ENCODE results near the gene CCDC89. TPM values are rescaled to one million over a fixed set of nuclear protein-coding genes. Genes with fewer than 3 reads are reported as not detected.

CCDC89 gene
- total and polyA plus RNA-seq, 12 donors, result 0.22 to 0.83 (median 0.52) TPM

GRCh38 chr11:85666687-85667086 lies 19.3 kb downstream of the CCDC89 start:
- TF ChIP-seq, protein P1, sequence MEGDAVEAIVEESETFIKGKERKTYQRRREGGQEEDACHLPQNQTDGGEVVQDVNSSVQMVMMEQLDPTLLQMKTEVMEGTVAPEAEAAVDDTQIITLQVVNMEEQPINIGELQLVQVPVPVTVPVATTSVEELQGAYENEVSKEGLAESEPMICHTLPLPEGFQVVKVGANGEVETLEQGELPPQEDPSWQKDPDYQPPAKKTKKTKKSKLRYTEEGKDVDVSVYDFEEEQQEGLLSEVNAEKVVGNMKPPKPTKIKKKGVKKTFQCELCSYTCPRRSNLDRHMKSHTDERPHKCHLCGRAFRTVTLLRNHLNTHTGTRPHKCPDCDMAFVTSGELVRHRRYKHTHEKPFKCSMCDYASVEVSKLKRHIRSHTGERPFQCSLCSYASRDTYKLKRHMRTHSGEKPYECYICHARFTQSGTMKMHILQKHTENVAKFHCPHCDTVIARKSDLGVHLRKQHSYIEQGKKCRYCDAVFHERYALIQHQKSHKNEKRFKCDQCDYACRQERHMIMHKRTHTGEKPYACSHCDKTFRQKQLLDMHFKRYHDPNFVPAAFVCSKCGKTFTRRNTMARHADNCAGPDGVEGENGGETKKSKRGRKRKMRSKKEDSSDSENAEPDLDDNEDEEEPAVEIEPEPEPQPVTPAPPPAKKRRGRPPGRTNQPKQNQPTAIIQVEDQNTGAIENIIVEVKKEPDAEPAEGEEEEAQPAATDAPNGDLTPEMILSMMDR (IDR thresholded peaks at IDR 0.05), result no peak
- WGBS, 2 donors, result 95 to 98% methylated on average over 3 of the region's 3 CpGs
- no peaks in the 10 kb centered on the region for H3K27me3 ChIP-seq
- intact Hi-C loops (cut with DNase I), result loop anchor here in 1 of 10 donors (5.0 kb wide), 1 partner anchor 51 kb away; no protein-coding TSS in a partner anchor
- ATAC-seq (no peak), DNase-seq (no peak)
- peaks cover 4 to 26% (median 20%) of the 10 kb centered on the region in 9 donors for H3K4me1 ChIP-seq
- no peaks in the 10 kb centered on the region for H3K9me3 ChIP-seq
- no peak overlapping the region for H3K4me3 ChIP-seq
- H3K36me3 ChIP-seq, result peaks cover 0 to 15% (median 0%) of the 10 kb centered on the region in 9 donors
- H3K27ac ChIP-seq, result no peak overlapping the region

DNA sequence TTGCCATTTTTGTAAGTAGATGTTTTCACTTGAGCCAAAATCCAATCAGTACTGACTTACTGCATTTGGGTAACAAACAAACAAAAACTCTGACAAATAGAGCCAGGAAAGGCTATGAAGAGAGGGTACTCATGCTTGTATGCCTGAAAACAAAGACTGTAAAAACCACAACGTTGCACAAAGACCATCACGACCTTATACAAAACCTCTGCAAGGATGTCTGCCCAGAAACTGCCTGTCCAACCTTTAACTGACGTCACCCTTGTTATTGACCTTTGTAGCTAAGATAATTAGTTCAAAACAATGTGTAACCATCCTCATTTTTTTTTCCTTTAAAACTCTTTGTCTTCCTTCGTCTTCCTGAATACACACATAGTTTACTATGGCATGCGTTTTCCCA lies 20.3 kb downstream of the CCDC89 start:
- TF ChIP-seq, protein P1 (IDR thresholded peaks at IDR 0.05), result no peak
- DNase-seq, result no peak
- peak overlapping the region in 4 of 10 donors; percentile 85 to 96 (median 92) for H3K4me3 ChIP-seq
- intact Hi-C loops (cut with DNase I), result loop anchor here in 4 of 10 donors (2.0 to 5.0 kb wide), 2 partner anchors 37 to 52 kb away; partner anchors contain the start of gene TMEM126B (in 4 of the 4)
- peaks cover 4 to 36% (median 29%) of the 10 kb centered on the region in 9 donors for H3K4me1 ChIP-seq
- H3K27me3 ChIP-seq, result no peaks in the 10 kb centered on the region
- H3K27ac ChIP-seq, result peak overlapping the region in 4 of 10 donors; percentile 97 to 100 (median 99)
- no peaks in the 10 kb centered on the region for H3K9me3 ChIP-seq
- peaks cover 0 to 24% (median 0%) of the 10 kb centered on the region in 9 donors for H3K36me3 ChIP-seq
- 77 to 84% methylated on average over 5 of the region's 5 CpGs for WGBS, 2 donors
- ATAC-seq, result no peak

GRCh38 chr11:85664615-85665481 lies 21.1 kb downstream of the CCDC89 start, which contains the start of gene CREBZF:
TSS of gene CREBZF (minus strand) at chr11:85665129. CDS start at chr11:85664875, 254 bp downstream.
- Histone ChIP-seq H3K36me3 (peaks cover 0 to 33% (median 6%) of the 10 kb centered on the region in 9 donors), H3K4me3 (peak within 1 kb of the TSS; percentile 64 to 98 (median 88)), H3K4me1 (peaks cover 4 to 44% (median 38%) of the 10 kb centered on the region in 9 donors), H3K9me3 (no peaks in the 10 kb centered on the region), H3K27ac (peak within 1 kb of the TSS; percentile 86 to 100 (median 98)), H3K27me3 (no peaks in the 10 kb centered on the region)
- ATAC-seq (peak; percentile 96 to 98 (median 96)), DNase-seq (peak; percentile 94 to 96)
- WGBS, 2 donors, result 0% methylated on average over 67 of the region's 67 CpGs
- intact Hi-C loops (cut with DNase I), result loop anchor here in 6 of 10 donors (1.0 to 5.0 kb wide), 4 partner anchors 36 to 52 kb away; partner anchors contain the start of genes TMEM126B (in 6 of the 6) and DLG2 (in 1 of the 6)
- TF ChIP-seq, protein P1 (IDR thresholded peaks at IDR 0.05), result no peak
